Liver (tissue), 9 donors: ENCODE data around the gene LTBP2. TPM values are rescaled to one million over a fixed set of nuclear protein-coding genes. Genes with fewer than 3 reads are reported as not detected.

Experiments used
- DNase-seq: peaks from one replicate; pipeline ENCODE4 v3.0.0-alpha.2; 2017; ENCODE audit warnings: low spot score
- H3K27ac ChIP-seq, 2 donors: one replicate each; pipeline ENCODE4 v1.7.0; 2013; ENCODE audit warnings: inconsistent platforms in 2 of 2, low read length in 2 of 2, control low read depth in 1 of 2, low read depth in 1 of 2, mild to moderate bottlenecking in 1 of 2
- H3K27me3 ChIP-seq, 4 donors: one replicate each; pipeline versions ENCODE4 v1.6.1 to v1.7.0; 2013; ENCODE audit warnings: low read length in 3 of 4, inconsistent platforms in 1 of 4, mild to moderate bottlenecking in 1 of 4, moderate library complexity in 1 of 4; ENCODE audit not compliant: control insufficient read depth in 4 of 4, insufficient read depth in 4 of 4
- H3K36me3 ChIP-seq, 4 donors: one replicate each; pipeline versions ENCODE4 v1.6.1 to v1.7.0; 2013; ENCODE audit warnings: low read length in 3 of 4, mild to moderate bottlenecking in 3 of 4, low read depth in 1 of 4, moderate library complexity in 1 of 4; ENCODE audit not compliant: control insufficient read depth in 4 of 4, insufficient read depth in 3 of 4
- H3K4me1 ChIP-seq, 4 donors: one replicate each; pipeline versions ENCODE4 v1.6.1 to v1.7.0; 2013; ENCODE audit warnings: low read length in 3 of 4, mild to moderate bottlenecking in 3 of 4, moderate library complexity in 1 of 4; ENCODE audit not compliant: control insufficient read depth in 4 of 4, insufficient read depth in 4 of 4
- H3K4me3 ChIP-seq, 3 donors: one replicate each; pipeline versions ENCODE4 v1.6.1 to v1.7.0; 2013; ENCODE audit warnings: low read length in 3 of 3, control low read depth in 1 of 3, low read depth in 1 of 3, mild to moderate bottlenecking in 1 of 3
- H3K9ac ChIP-seq, 2 donors: one replicate each; pipeline ENCODE4 v1.7.0; 2013; ENCODE audit warnings: low read length in 2 of 2, mild to moderate bottlenecking in 2 of 2, moderate library complexity in 2 of 2, control low read depth in 1 of 2, low read depth in 1 of 2
- H3K9me3 ChIP-seq, 4 donors: one replicate each; pipeline versions ENCODE4 v1.6.1 to v1.7.0; 2013; ENCODE audit warnings: low read length in 3 of 4; ENCODE audit not compliant: control insufficient read depth in 4 of 4
- ATF3 ChIP-seq: IDR thresholded peaks from 2 replicates; pipeline ENCODE4 v1.6.1; 2016; ENCODE audit warnings: antibody characterized with exemption
- CTCF ChIP-seq: fragments of 150-350 bp; IDR thresholded peaks from 2 replicates; pipeline ENCODE4 v1.5.1; 2017; ENCODE audit warnings: improper control_type of control experiment, low read depth, low read length; ENCODE audit not compliant: missing input control
- EGR1 ChIP-seq, 2 donors: IDR thresholded peaks; 2 replicates each; pipeline ENCODE4 v1.6.1; 2016 to 2018; ENCODE audit warnings: antibody characterized with exemption in 2 of 2, low read depth in 2 of 2
- FOXA1 ChIP-seq: IDR thresholded peaks from 2 replicates; pipeline ENCODE4 v1.6.1; 2016; ENCODE audit warnings: antibody characterized with exemption
- GABPA ChIP-seq, 2 donors: IDR thresholded peaks in 1 of 2; conservative IDR thresholded peaks in 1 of 2; 2 replicates each; pipeline ENCODE4 v1.6.1; 2016; ENCODE audit warnings: antibody characterized with exemption in 2 of 2, mild to moderate bottlenecking in 1 of 2, moderate library complexity in 1 of 2
- JUND ChIP-seq, 2 donors: IDR thresholded peaks; 2 replicates each; pipeline ENCODE4 v1.6.1; 2016; ENCODE audit warnings: antibody characterized with exemption in 2 of 2
- MAX ChIP-seq: IDR thresholded peaks from 2 replicates; pipeline ENCODE4 v1.6.1; 2016; ENCODE audit warnings: antibody characterized with exemption
- NR2F2 ChIP-seq: IDR thresholded peaks from 2 replicates; pipeline ENCODE4 v1.6.1; 2016; ENCODE audit warnings: antibody characterized with exemption
- RAD21 ChIP-seq, 2 donors: IDR thresholded peaks; 2 replicates each; pipeline ENCODE4 v1.6.1; 2016; ENCODE audit warnings: antibody characterized with exemption in 2 of 2, mild to moderate bottlenecking in 2 of 2
- REST ChIP-seq: IDR thresholded peaks from 2 replicates; pipeline ENCODE4 v1.6.1; 2016; ENCODE audit warnings: antibody characterized with exemption, mild to moderate bottlenecking
- SP1 ChIP-seq: IDR thresholded peaks from 2 replicates; pipeline ENCODE4 v1.6.1; 2018; ENCODE audit warnings: antibody characterized with exemption, mild to moderate bottlenecking
- YY1 ChIP-seq: IDR thresholded peaks from 2 replicates; pipeline ENCODE4 v1.6.1; 2016; ENCODE audit warnings: antibody characterized with exemption, mild to moderate bottlenecking
- ZBTB33 ChIP-seq: IDR thresholded peaks from 2 replicates; pipeline ENCODE4 v1.6.1; 2016; ENCODE audit warnings: antibody characterized with exemption
- WGBS: extraction: QIAGEN DNeasy Blood & Tissue Kit; methylation state at CpG from one replicate; pipeline ENCODE4 v1.1.7; 2013; 5-methylcytosine and 5-hydroxymethylcytosine counted together
- polyA plus RNA-seq, 2 donors: library from polyadenylated mRNA; stranded (reverse) in 1 of 2; unstranded in 1 of 2; fragments of 200-250 nt in 1 of 2; fragments of >200 nt in 1 of 2; fragmentation: Nextera tagmentation in 1 of 2; extraction: Ambion mirVana in 1 of 2; gene quantifications; one replicate each; pipeline versions ENCODE4 v1.2.1 to v1.2.3, GENCODE V29; 2013 to 2015
- total RNA-seq, 2 donors: library from RNA; depleted of rRNA; stranded (reverse); fragments of >200 nt; gene quantifications; one replicate each; pipeline ENCODE4 v1.2.3, GENCODE V29; 2014
- donor health status: healthy.
- donor health status: healthy.
- donor health status: healthy.
- donor health status: healthy.
- donor health status: healthy.

LTBP2 gene
- total and polyA plus RNA-seq, 4 donors: 0.24 to 1.3 (median 0.89) TPM

- Histone ChIP-seq H3K9me3 (no peaks in the 10 kb centered on the region), H3K4me3 (no peak overlapping the region), H3K27ac (no peak overlapping the region), H3K4me1 (no peaks in the 10 kb centered on the region), H3K36me3 (no peaks in the 10 kb centered on the region), H3K9ac (no peak overlapping the region), H3K27me3 (no peaks in the 10 kb centered on the region)
- TF ChIP-seq EGR1 (IDR thresholded peaks at IDR 0.05; ENCODE audit: low read depth in 2 of 2): no peak
- WGBS: 89% methylated on average over 5 of the region's 5 CpGs
- DNase-seq: no peak
These were observed 64.6 kb downstream of the LTBP2 start for GRCh38 chr14:74547331-74547927.

GRCh38 chr14:74546416-74546815 lies 65.6 kb downstream of the LTBP2 start:
- DNase-seq: no peak
- WGBS: 67% methylated on average over 11 of the region's 11 CpGs
- Histone ChIP-seq H3K27me3 (no peaks in the 10 kb centered on the region), H3K9me3 (no peaks in the 10 kb centered on the region), H3K4me1 (no peaks in the 10 kb centered on the region), H3K36me3 (no peaks in the 10 kb centered on the region), H3K4me3 (no peak overlapping the region), H3K9ac (no peak overlapping the region), H3K27ac (no peak overlapping the region)
- TF ChIP-seq SP1 (no peak), ATF3 (no peak), YY1 (no peak), ZBTB33 (no peak), JUND (IDR thresholded peaks at IDR 0.05) (no peak), FOXA1 (no peak), NR2F2 (no peak), EGR1 (IDR thresholded peaks at IDR 0.05; ENCODE audit: low read depth in 2 of 2) (no peak), REST (no peak), GABPA (IDR thresholded peaks at IDR 0.05 in 1 of 2, conservative IDR thresholded peaks at IDR 0.05 in 1 of 2) (no peak), RAD21 (IDR thresholded peaks at IDR 0.05) (no peak), MAX (no peak)

GRCh38 chr14:74545386-74545785 lies 66.7 kb downstream of the LTBP2 start:
- H3K9me3 ChIP-seq: no peaks in the 10 kb centered on the region
- 79% methylated on average over 4 of the region's 4 CpGs for WGBS
- no peak for DNase-seq
- H3K27me3 ChIP-seq: no peaks in the 10 kb centered on the region
- H3K27ac ChIP-seq: no peak overlapping the region
- no peak overlapping the region for H3K4me3 ChIP-seq
- no peaks in the 10 kb centered on the region for H3K4me1 ChIP-seq
- no peak overlapping the region for H3K9ac ChIP-seq
- H3K36me3 ChIP-seq: no peaks in the 10 kb centered on the region
- TF ChIP-seq FOXA1 (no peak), CTCF (no peak), YY1 (no peak), ATF3 (no peak), ZBTB33 (no peak), MAX (no peak), EGR1 (IDR thresholded peaks at IDR 0.05; ENCODE audit: low read depth in 2 of 2) (no peak)
